SK-N-MC (cell line): Measurements from ENCODE around the gene TNP1.

Experiments
- EZH2 ChIP-seq: fragments of 200-600 bp; sonication (generic); IDR thresholded peaks from one replicate; pipeline ENCODE4 v1.6.1; 2017; ENCODE audit warnings: antibody characterized with exemption
- FOXP2 ChIP-seq: optimal IDR thresholded peaks from 2 replicates; pipeline ENCODE3; 2011; ENCODE audit warnings: mild to moderate bottlenecking, moderate library complexity; ENCODE audit not compliant: insufficient read depth; ENCODE audit errors: extremely low read length, control extremely low read depth
- POLR2AphosphoS5 ChIP-seq: IDR thresholded peaks from 2 replicates; pipeline ENCODE4 v1.6.1; 2012; ENCODE audit warnings: mild to moderate bottlenecking, low read depth, low read length, borderline replicate concordance

DNA sequence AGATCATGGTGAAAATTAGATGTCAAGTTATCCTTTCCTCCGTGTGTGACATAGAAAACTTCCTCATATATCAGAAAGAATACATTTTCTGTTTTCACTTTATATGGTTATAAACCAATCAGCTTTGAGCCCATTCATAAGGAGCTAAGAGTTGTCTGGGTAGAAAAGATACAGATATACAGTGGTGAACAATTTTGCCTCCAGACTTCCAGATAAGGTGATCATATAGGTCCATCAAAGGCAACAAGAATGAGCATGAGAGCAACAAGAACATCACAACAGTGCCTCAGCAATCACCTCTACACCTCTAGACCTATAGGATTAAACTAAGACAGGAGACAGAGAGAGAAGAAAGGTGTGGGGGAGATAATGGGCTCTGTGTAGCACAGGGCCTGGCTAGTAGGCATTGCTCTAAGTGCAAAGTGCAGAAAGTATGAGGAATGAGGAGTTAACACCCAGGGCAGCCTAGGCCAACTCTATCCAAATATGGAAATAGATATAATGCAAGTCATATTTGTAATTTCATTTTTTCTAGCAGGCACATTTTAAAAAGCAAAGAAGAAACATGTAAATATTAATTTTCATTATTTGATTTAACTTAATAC, 8.3 kb downstream of the TNP1 start:
- TF ChIP-seq EZH2 = no peak
- no peak for TF ChIP-seq POLR2AphosphoS5
- no peak for TF ChIP-seq FOXP2
